Common myeloid progenitor, CD34-positive (primary cell): ENCODE data around the gene TAF1L. TPM values are rescaled to one million over a fixed set of nuclear protein-coding genes. Genes with fewer than 3 reads are reported as not detected.

Source experiments
- CTCF ChIA-PET: fragments of 350-600 bp; sonication (Branson Sonifier 250); formaldehyde crosslinking; loops from one replicate; lab custom pipeline; 2021; ENCODE audit warnings: antibody characterized with exemption; lab: Charles Lee
- POLR2A ChIA-PET: fragments of 350-600 bp; sonication (Branson Sonifier 250); formaldehyde crosslinking; loops from one replicate; lab custom pipeline; 2021; ENCODE audit warnings: antibody characterized with exemption; lab: Charles Lee
- DNase-seq, 3 donors: peaks; one replicate each; pipeline versions ENCODE4 v3.0.0 to v3.0.0-alpha.2; 2013
- H3K27ac ChIP-seq, 2 experiments: 1 replicate in 1 of 2; 2 replicates in 1 of 2; pipeline ENCODE4 v1.7.0; 2013; ENCODE audit warnings: inconsistent platforms in 2 of 2, low read length in 2 of 2, mild to moderate bottlenecking in 2 of 2, low read depth in 1 of 2, moderate library complexity in 1 of 2; ENCODE audit not compliant: severe bottlenecking in 2 of 2, insufficient read depth in 1 of 2, poor library complexity in 1 of 2
- H3K27me3 ChIP-seq, 5 experiments: replicated peaks in 2 of 5; 1 replicate in 3 of 5; 2 replicates in 2 of 5; pipeline versions ENCODE4 v1.6.1 to v1.7.0; 2013; ENCODE audit warnings: low read length in 4 of 5, mild to moderate bottlenecking in 2 of 5, moderate library complexity in 2 of 5, inconsistent platforms in 1 of 5; ENCODE audit not compliant: insufficient read depth in 5 of 5, control insufficient read depth in 4 of 5
- H3K36me3 ChIP-seq, 4 experiments: 1 replicate in 2 of 4; 2 replicates in 2 of 4; pipeline versions ENCODE4 v1.6.1 to v1.7.0; 2013; ENCODE audit warnings: low read length in 3 of 4, control low read depth in 1 of 4, mild to moderate bottlenecking in 1 of 4; ENCODE audit not compliant: control insufficient read depth in 4 of 4, insufficient read depth in 4 of 4
- H3K4me1 ChIP-seq, 4 experiments: 1 replicate in 3 of 4; 2 replicates in 1 of 4; pipeline versions ENCODE4 v1.6.1 to v1.7.1; 2013; ENCODE audit warnings: low read length in 3 of 4, mild to moderate bottlenecking in 3 of 4, control low read depth in 1 of 4, inconsistent platforms in 1 of 4, moderate library complexity in 1 of 4; ENCODE audit not compliant: control insufficient read depth in 4 of 4, insufficient read depth in 4 of 4; ENCODE audit errors: control extremely low read depth in 1 of 4
- H3K4me3 ChIP-seq, 7 experiments: 1 replicate in 4 of 7; 2 replicates in 3 of 7; pipeline versions ENCODE4 v1.5.1 to v1.7.0; 2013; ENCODE audit warnings: mild to moderate bottlenecking in 7 of 7, low read length in 6 of 7, moderate library complexity in 6 of 7, inconsistent platforms in 2 of 7, low read depth in 2 of 7, control low read depth in 1 of 7; ENCODE audit not compliant: insufficient read depth in 4 of 7, control insufficient read depth in 1 of 7; ENCODE audit errors: extremely low read depth in 1 of 7
- H3K9me3 ChIP-seq, 5 experiments: 1 replicate in 4 of 5; 2 replicates in 1 of 5; pipeline versions ENCODE4 v1.6.1 to v1.7.1; 2013; ENCODE audit warnings: low read length in 4 of 5, mild to moderate bottlenecking in 2 of 5, inconsistent platforms in 1 of 5, low read depth in 1 of 5, moderate library complexity in 1 of 5; ENCODE audit not compliant: control insufficient read depth in 4 of 5, insufficient read depth in 2 of 5; ENCODE audit errors: control extremely low read depth in 1 of 5
- WGBS: methylation state at CpG from one replicate; pipeline ENCODE4 v1.1.5; 2013; ENCODE audit not compliant: insufficient coverage; 5-methylcytosine and 5-hydroxymethylcytosine counted together
- polyA plus RNA-seq: library from polyadenylated mRNA; unstranded; fragments of 120-200 nt; gene quantifications from one replicate; pipeline ENCODE4 v1.2.1, GENCODE V29; 2013

TAF1L gene, protein sequence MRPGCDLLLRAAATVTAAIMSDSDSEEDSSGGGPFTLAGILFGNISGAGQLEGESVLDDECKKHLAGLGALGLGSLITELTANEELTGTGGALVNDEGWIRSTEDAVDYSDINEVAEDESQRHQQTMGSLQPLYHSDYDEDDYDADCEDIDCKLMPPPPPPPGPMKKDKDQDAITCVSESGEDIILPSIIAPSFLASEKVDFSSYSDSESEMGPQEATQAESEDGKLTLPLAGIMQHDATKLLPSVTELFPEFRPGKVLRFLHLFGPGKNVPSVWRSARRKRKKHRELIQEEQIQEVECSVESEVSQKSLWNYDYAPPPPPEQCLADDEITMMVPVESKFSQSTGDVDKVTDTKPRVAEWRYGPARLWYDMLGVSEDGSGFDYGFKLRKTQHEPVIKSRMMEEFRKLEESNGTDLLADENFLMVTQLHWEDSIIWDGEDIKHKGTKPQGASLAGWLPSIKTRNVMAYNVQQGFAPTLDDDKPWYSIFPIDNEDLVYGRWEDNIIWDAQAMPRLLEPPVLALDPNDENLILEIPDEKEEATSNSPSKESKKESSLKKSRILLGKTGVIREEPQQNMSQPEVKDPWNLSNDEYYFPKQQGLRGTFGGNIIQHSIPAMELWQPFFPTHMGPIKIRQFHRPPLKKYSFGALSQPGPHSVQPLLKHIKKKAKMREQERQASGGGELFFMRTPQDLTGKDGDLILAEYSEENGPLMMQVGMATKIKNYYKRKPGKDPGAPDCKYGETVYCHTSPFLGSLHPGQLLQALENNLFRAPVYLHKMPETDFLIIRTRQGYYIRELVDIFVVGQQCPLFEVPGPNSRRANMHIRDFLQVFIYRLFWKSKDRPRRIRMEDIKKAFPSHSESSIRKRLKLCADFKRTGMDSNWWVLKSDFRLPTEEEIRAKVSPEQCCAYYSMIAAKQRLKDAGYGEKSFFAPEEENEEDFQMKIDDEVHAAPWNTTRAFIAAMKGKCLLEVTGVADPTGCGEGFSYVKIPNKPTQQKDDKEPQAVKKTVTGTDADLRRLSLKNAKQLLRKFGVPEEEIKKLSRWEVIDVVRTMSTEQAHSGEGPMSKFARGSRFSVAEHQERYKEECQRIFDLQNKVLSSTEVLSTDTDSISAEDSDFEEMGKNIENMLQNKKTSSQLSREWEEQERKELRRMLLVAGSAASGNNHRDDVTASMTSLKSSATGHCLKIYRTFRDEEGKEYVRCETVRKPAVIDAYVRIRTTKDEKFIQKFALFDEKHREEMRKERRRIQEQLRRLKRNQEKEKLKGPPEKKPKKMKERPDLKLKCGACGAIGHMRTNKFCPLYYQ (N-terminal part only)
- 0.04 TPM for polyA plus RNA-seq

DNA sequence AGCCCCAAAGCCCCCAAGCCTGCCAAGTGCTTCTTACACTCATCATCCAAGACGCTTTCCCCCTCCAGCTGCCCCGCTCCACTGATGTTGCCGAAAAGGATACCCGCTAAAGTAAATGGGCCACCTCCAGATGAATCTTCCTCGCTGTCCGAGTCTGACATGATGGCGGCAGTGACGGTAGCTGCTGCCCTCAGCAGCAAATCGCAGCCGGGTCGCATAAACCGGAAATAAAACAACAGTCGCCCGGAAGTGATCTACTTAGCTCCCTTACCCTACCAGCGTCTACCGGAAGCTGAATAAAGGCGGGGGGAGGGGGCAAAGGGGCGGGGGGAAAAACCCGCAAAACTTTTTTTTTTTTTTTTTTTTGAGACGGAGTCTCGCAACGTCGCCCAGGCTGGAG, at the start of gene TAF1L:
Gene TAF1L (minus strand): TSS at position 308 of the 400 bp plus-strand sequence. CDS start 90 bp downstream, at position 218.
- H3K4me3 ChIP-seq = no peak within 1 kb of the TSS
- no peak within 1 kb of the TSS for H3K27ac ChIP-seq
- DNase-seq = no peak
- H3K27me3 ChIP-seq = peaks cover 0 to 14% (median 2%) of the 10 kb centered on the region in 5 experiments
- no peaks in the 10 kb centered on the region for H3K4me1 ChIP-seq
- H3K36me3 ChIP-seq = no peaks in the 10 kb centered on the region
- 96% methylated on average over 12 of the region's 23 CpGs for WGBS
- H3K9me3 ChIP-seq = peaks cover 0 to 5% (median 0%) of the 10 kb centered on the region in 5 experiments
- ChIA-PET POLR2A (interaction anchor here (0.7 kb wide), 1 partner anchor 1048 kb away, joined by 7 read pairs; no protein-coding TSS in a partner anchor), CTCF (no interaction called here)

DNA sequence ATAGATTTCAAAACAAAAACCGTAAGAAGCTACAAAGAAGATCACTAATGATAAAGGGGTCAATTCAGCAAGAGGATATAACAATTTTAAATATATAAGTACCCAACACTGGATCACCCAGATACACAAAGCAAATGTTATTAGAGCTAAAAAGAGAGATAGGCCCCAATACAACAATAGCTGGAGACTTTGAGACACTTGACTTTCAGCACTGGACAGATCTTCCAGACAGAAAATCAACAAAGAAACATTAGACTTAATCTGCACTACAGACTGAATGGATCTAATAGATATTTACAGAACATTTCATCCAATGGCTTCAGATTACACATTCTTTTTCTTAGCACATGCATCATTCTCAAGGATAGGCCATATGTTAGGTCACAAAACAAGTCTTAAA, 46.3 kb upstream of the TAF1L start:
- no peaks in the 10 kb centered on the region for H3K36me3 ChIP-seq
- DNase-seq = no peak
- peaks cover 0 to 15% (median 3%) of the 10 kb centered on the region in 5 experiments for H3K9me3 ChIP-seq
- WGBS = no CpG with 5 or more reads among the region's 1 CpG
- H3K27ac ChIP-seq = no peak overlapping the region
- H3K27me3 ChIP-seq = no peaks in the 10 kb centered on the region
- H3K4me1 ChIP-seq = no peaks in the 10 kb centered on the region
- POLR2A ChIA-PET = no interaction called here
- no peak overlapping the region for H3K4me3 ChIP-seq
- CTCF ChIA-PET = no interaction called here

DNA sequence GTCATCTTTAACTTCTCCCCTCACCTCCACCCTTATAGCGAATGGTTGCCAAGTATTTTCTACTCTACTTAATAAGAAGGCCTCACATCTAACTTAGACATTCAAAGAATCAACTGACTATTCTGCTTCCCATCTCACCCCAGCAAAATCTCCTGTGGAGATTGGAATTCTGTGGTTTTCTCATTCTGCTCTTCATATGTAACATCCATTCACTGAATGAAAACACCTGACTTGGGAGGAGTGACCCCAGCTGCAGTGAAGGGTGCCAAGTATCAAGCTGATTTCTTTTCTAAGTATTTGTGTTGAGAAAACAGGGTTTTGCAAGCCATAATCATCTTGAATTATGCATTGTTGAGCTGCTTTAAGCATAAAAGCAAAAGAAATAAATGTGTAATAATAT, 42.5 kb upstream of the TAF1L start:
- no peaks in the 10 kb centered on the region for H3K4me1 ChIP-seq
- no peak overlapping the region for H3K27ac ChIP-seq
- ChIA-PET POLR2A (no interaction called here), CTCF (no interaction called here)
- no peaks in the 10 kb centered on the region for H3K27me3 ChIP-seq
- 100% methylated on average over 1 of the region's 1 CpG for WGBS
- no peak overlapping the region for H3K4me3 ChIP-seq
- H3K9me3 ChIP-seq = peaks cover 0 to 6% (median 0%) of the 10 kb centered on the region in 5 experiments
- no peaks in the 10 kb centered on the region for H3K36me3 ChIP-seq
- no peak for DNase-seq

DNA sequence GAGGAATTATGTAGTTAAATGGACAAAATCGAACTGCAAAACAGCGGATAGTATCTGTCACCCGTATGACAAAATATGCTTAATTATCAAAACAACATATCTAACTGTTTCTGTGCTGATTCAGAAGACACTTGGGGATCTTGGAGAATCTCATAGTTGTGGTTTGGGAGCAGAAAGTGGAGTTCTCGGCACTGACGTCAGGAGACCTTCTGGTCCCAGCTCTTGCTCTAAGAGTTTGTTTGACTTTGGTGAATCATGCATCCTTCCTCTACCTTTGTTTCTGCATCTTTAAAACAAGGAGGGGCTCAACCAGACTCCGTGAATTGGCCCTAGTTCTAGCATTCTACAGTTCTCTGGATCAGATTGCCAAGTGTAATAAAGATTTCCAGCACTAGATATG, 37.0 kb upstream of the TAF1L start:
- H3K36me3 ChIP-seq = no peaks in the 10 kb centered on the region
- H3K4me1 ChIP-seq = no peaks in the 10 kb centered on the region
- no peak overlapping the region for H3K4me3 ChIP-seq
- no peak overlapping the region for H3K27ac ChIP-seq
- CTCF ChIA-PET = no interaction called here
- no peaks in the 10 kb centered on the region for H3K9me3 ChIP-seq
- H3K27me3 ChIP-seq = no peaks in the 10 kb centered on the region
- WGBS = 73% methylated on average over 2 of the region's 6 CpGs
- POLR2A ChIA-PET = no interaction called here
- DNase-seq = no peak

DNA sequence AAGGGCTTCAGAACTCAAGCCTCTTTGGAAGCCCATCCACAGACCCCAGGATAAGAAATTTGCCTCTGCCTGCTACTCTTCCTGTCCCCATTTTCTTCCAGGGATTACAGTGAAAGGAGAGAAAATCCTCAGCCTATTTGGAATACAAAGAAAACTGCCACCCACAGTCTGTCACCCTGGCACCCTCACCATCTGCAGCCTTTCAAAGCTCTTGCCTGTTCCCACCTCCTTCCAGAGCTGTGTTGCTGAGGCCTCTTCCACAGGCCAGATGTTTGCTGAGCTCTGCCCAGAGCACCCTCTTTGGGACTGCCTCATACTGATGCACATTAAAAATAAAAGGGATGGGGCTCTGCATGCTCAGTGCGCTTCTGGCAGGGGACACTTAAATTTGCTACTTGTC, 35.9 kb upstream of the TAF1L start:
- H3K27ac ChIP-seq = no peak overlapping the region
- no peak for DNase-seq
- WGBS = 100% methylated on average over 1 of the region's 1 CpG
- CTCF ChIA-PET = no interaction called here
- H3K4me3 ChIP-seq = no peak overlapping the region
- no peaks in the 10 kb centered on the region for H3K9me3 ChIP-seq
- H3K27me3 ChIP-seq = no peaks in the 10 kb centered on the region
- no peaks in the 10 kb centered on the region for H3K4me1 ChIP-seq
- POLR2A ChIA-PET = no interaction called here
- no peaks in the 10 kb centered on the region for H3K36me3 ChIP-seq

DNA sequence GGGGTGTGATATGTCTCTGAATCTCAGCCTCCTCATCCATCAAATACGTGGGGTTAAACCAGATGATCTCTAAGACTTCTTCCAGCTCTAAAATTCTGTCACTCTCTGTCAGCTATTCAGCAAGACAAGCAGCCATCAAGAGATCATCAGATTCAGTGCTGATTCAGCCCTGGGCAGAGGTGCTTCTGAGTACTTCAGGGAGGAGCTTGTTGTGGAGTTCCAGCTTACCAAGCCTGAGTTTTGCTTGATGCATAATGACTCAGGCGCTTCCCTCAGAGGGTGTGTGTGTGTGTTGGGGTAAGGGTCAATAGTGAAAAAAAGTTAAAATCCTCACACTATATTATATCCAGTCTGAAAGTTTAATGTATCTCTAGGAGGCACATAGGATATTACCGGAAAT, 29.6 kb upstream of the TAF1L start:
- no peak overlapping the region for H3K4me3 ChIP-seq
- 93% methylated on average over 2 of the region's 3 CpGs for WGBS
- no peaks in the 10 kb centered on the region for H3K36me3 ChIP-seq
- H3K4me1 ChIP-seq = no peaks in the 10 kb centered on the region
- H3K9me3 ChIP-seq = peaks cover 0 to 3% (median 0%) of the 10 kb centered on the region in 5 experiments
- no peak overlapping the region for H3K27ac ChIP-seq
- peaks cover 0 to 11% (median 2%) of the 10 kb centered on the region in 5 experiments for H3K27me3 ChIP-seq
- DNase-seq = no peak
- ChIA-PET CTCF (no interaction called here), POLR2A (no interaction called here)
